Urinary bladder (tissue), 4 donors: Measurements from ENCODE around the gene FAM216A. TPM values are rescaled to one million over a fixed set of nuclear protein-coding genes. Genes with fewer than 3 reads are reported as not detected.
A peak's percentile ranks its signal among the peaks of the same experiment; 100 is the strongest.
"Not testable (repeated sequence)": the region's sequence is repeated elsewhere in the genome, so short reads cannot be mapped to it uniquely, and the experiment has no call there.

ENCODE experiments used
- DNase-seq: peaks from one replicate; pipeline ENCODE4 v3.0.0-alpha.2; 2015; ENCODE audit errors: extremely low spot score
- H3K27ac ChIP-seq: one replicate; pipeline ENCODE4 v1.5.1; 2013; ENCODE audit warnings: low read depth, mild to moderate bottlenecking, moderate library complexity
- H3K36me3 ChIP-seq: one replicate; pipeline ENCODE4 v1.6.1; 2013; ENCODE audit warnings: mild to moderate bottlenecking, moderate library complexity; ENCODE audit not compliant: insufficient read depth
- H3K4me1 ChIP-seq: one replicate; pipeline ENCODE4 v1.6.1; 2013; ENCODE audit warnings: mild to moderate bottlenecking, moderate library complexity; ENCODE audit not compliant: insufficient read depth
- H3K4me3 ChIP-seq: one replicate; pipeline ENCODE4 v1.5.1; 2013; ENCODE audit warnings: low read depth, low read length
- WGBS: extraction: QIAGEN DNeasy Blood & Tissue Kit; methylation state at CpG from one replicate; pipeline ENCODE4 v1.1.7; 2013; 5-methylcytosine and 5-hydroxymethylcytosine counted together
- polyA plus RNA-seq: library from polyadenylated mRNA; stranded (reverse); fragments of 200-250 nt; gene quantifications from one replicate; pipeline ENCODE4 v1.2.3, GENCODE V29; 2013
- total RNA-seq: library from RNA; depleted of rRNA; stranded (reverse); fragments of >200 nt; gene quantifications from one replicate; pipeline ENCODE4 v1.2.3, GENCODE V29; 2014
- donor health status: healthy with polysubstance abuse.
- donor health status: healthy.

FAM216A gene
- total RNA-seq (17.0 TPM), polyA plus RNA-seq (10.7 TPM)

GRCh38 chr12:110468214-110469048 lies at the start of gene FAM216A, which contains the start of gene GPN3:
TSS of gene FAM216A (plus strand) at chr12:110468845. CDS start at chr12:110468876, 31 bp downstream.
TSS of gene GPN3 (minus strand) at chr12:110468257. CDS start at chr12:110468203, 54 bp downstream.
- Histone ChIP-seq H3K4me1 (no peaks in the 10 kb centered on the region), H3K27ac (peak within 1 kb of the TSS; percentile 92), H3K4me3 (peak within 1 kb of the TSS; percentile 62), H3K36me3 (peaks cover 2% of the 10 kb centered on the region)
- WGBS = under 1% methylated on average over 78 of the region's 78 CpGs
- DNase-seq = peak; percentile 99

- H3K36me3 ChIP-seq, H3K27ac ChIP-seq, H3K4me3 ChIP-seq, DNase-seq, H3K4me1 ChIP-seq: not testable (repeated sequence)
- WGBS = 96% methylated on average over 1 of the region's 1 CpG
These were observed 48.0 kb upstream of the FAM216A start for GRCh38 chr12:110420644-110421043.

- no peak overlapping the region for H3K27ac ChIP-seq
- H3K4me3 ChIP-seq = no peak overlapping the region
- H3K4me1 ChIP-seq = no peaks in the 10 kb centered on the region
- H3K36me3 ChIP-seq = no peaks in the 10 kb centered on the region
- 54% methylated on average over 3 of the region's 3 CpGs for WGBS
- DNase-seq = no peak
These were observed 47.4 kb upstream of the FAM216A start for GRCh38 chr12:110421159-110421661.

GRCh38 chr12:110421701-110422100 lies 46.9 kb upstream of the FAM216A start:
- H3K4me1 ChIP-seq = no peaks in the 10 kb centered on the region
- H3K36me3 ChIP-seq = no peaks in the 10 kb centered on the region
- H3K27ac ChIP-seq = no peak overlapping the region
- H3K4me3 ChIP-seq = no peak overlapping the region
- WGBS = 81% methylated on average over 4 of the region's 4 CpGs
- no peak for DNase-seq

GRCh38 chr12:110424237-110424636 lies 44.4 kb upstream of the FAM216A start:
- 86% methylated on average over 3 of the region's 3 CpGs for WGBS
- Histone ChIP-seq H3K36me3 (no peaks in the 10 kb centered on the region), H3K27ac (no peak overlapping the region), H3K4me1 (no peaks in the 10 kb centered on the region), H3K4me3 (no peak overlapping the region)
- no peak for DNase-seq

GRCh38 chr12:110426406-110426805 lies 42.2 kb upstream of the FAM216A start:
- no peak for DNase-seq
- no peak overlapping the region for H3K27ac ChIP-seq
- no peaks in the 10 kb centered on the region for H3K4me1 ChIP-seq
- H3K36me3 ChIP-seq = no peaks in the 10 kb centered on the region
- H3K4me3 ChIP-seq = no peak overlapping the region
- 30% methylated on average over 3 of the region's 3 CpGs for WGBS

- H3K36me3 ChIP-seq, H3K4me3 ChIP-seq, DNase-seq, H3K4me1 ChIP-seq, H3K27ac ChIP-seq: not testable (repeated sequence)
- 93% methylated on average over 15 of the region's 15 CpGs for WGBS
These were observed 39.0 kb upstream of the FAM216A start for GRCh38 chr12:110429676-110430075.

- H3K36me3 ChIP-seq = no peaks in the 10 kb centered on the region
- 83% methylated on average over 12 of the region's 12 CpGs for WGBS
- DNase-seq = no peak
- no peak overlapping the region for H3K4me3 ChIP-seq
- no peaks in the 10 kb centered on the region for H3K4me1 ChIP-seq
- H3K27ac ChIP-seq = no peak overlapping the region
These were observed 36.6 kb upstream of the FAM216A start for GRCh38 chr12:110431957-110432587.

- Histone ChIP-seq H3K4me1 (no peaks in the 10 kb centered on the region), H3K27ac (no peak overlapping the region), H3K4me3 (no peak overlapping the region), H3K36me3 (peaks cover 2% of the 10 kb centered on the region)
- 55% methylated on average over 2 of the region's 2 CpGs for WGBS
- DNase-seq = no peak
These were observed 32.4 kb upstream of the FAM216A start for GRCh38 chr12:110436231-110436630.

GRCh38 chr12:110444455-110444854 lies 24.2 kb upstream of the FAM216A start:
- 96% methylated on average over 3 of the region's 3 CpGs for WGBS
- no peak for DNase-seq
- Histone ChIP-seq H3K4me3 (no peak overlapping the region), H3K27ac (no peak overlapping the region), H3K36me3 (peaks cover 4% of the 10 kb centered on the region), H3K4me1 (no peaks in the 10 kb centered on the region)

GRCh38 chr12:110449799-110450497 lies 18.7 kb upstream of the FAM216A start, which contains the start of gene ARPC3:
TSS of gene ARPC3 (minus strand) at chr12:110450337. CDS start at chr12:110450260, 77 bp downstream.
- WGBS = under 1% methylated on average over 51 of the region's 51 CpGs
- H3K27ac ChIP-seq = peak within 1 kb of the TSS; percentile 91
- no peaks in the 10 kb centered on the region for H3K36me3 ChIP-seq
- H3K4me3 ChIP-seq = peak within 1 kb of the TSS; percentile 97
- DNase-seq = peak; percentile 91
- H3K4me1 ChIP-seq = no peaks in the 10 kb centered on the region

GRCh38 chr12:110451263-110451662 lies 17.4 kb upstream of the FAM216A start:
- Histone ChIP-seq H3K4me3 (no peak overlapping the region), H3K36me3 (no peaks in the 10 kb centered on the region), H3K27ac (no peak overlapping the region), H3K4me1 (no peaks in the 10 kb centered on the region)
- 69% methylated on average over 1 of the region's 1 CpG for WGBS
- DNase-seq = no peak

GRCh38 chr12:110453569-110454296 lies 14.9 kb upstream of the FAM216A start:
- Histone ChIP-seq H3K4me3 (no peak overlapping the region), H3K4me1 (no peaks in the 10 kb centered on the region), H3K36me3 (no peaks in the 10 kb centered on the region), H3K27ac (no peak overlapping the region)
- WGBS = 94% methylated on average over 4 of the region's 4 CpGs
- no peak for DNase-seq
